ENCODE data around the gene ZNF774. TPM values are rescaled to one million over a fixed set of nuclear protein-coding genes. Genes with fewer than 3 reads are reported as not detected.
"Not testable (repeated sequence)": the region's sequence is repeated elsewhere in the genome, so short reads cannot be mapped to it uniquely, and the experiment has no call there.

ZNF774 gene
- 5.9 and 6.2 TPM in 2 replicates for total RNA-seq
- long read RNA-seq, partial matches to known transcripts: 0 of 1 reads
- long read RNA-seq, other reads (novel, unspliced or antisense): 0 of 1 reads

DNA sequence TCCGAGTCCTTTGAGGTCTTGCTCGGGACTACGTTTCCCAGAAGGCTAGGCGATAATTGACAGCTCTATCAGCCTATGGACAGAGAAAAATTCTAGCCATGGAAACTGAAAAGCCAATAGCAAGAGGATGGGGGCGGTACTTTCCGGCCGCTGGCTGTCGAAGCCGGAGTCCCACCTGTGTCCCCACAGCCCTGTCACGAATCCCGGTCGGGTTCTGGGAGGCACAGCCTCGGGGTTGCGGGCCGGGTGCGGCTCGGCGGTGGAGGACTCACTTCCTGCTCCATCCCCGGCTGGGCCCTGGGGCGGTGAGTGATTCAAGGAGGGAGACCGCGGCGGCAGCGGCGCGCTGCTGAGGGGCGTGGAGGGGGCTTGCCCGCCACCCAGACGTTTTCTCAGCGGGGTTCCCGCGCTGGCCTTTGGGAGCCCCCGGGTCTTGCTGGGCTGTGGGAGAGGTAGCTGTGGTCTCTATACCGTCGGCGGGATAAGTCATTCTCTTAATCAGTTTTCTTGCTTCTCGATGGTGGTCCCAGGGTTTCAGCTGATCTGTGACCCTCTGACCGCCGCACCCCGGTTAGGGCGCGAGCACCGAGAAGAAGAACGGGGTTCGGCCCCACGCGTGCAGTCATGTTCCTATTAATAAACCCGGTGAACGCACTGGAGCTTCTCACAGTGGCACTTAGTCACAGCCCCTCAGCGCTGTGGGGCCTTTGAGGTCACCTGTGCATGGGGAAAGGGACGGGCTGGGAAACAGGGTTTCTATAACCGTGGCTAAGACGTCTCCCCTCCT, at the start of gene ZNF774:
Gene ZNF774 (plus strand): TSS at position 178 of the 787 bp plus-strand sequence. CDS start 2,377 bp downstream, outside the sequence.
- TF ChIP-seq CTCF (conservative IDR thresholded peaks at IDR 0.05): no peak
- peaks cover 2% of the 10 kb centered on the region for H3K27me3 Mint-ChIP-seq (ENCODE audit: low read depth)
- peak within 1 kb of the TSS; percentile 35 for H3K27ac Mint-ChIP-seq (ENCODE audit: unreplicated experiment)
- H3K9me3 Mint-ChIP-seq: no peaks in the 10 kb centered on the region
- DNase-seq (ENCODE audit: low read depth, low spot score): peak; percentile 86
- peaks cover 14% of the 10 kb centered on the region for H3K4me1 Mint-ChIP-seq
- H3K36me3 Mint-ChIP-seq (ENCODE audit: low read depth): no peaks in the 10 kb centered on the region
- H3K4me3 Mint-ChIP-seq: peak within 1 kb of the TSS; percentile 95

DNA sequence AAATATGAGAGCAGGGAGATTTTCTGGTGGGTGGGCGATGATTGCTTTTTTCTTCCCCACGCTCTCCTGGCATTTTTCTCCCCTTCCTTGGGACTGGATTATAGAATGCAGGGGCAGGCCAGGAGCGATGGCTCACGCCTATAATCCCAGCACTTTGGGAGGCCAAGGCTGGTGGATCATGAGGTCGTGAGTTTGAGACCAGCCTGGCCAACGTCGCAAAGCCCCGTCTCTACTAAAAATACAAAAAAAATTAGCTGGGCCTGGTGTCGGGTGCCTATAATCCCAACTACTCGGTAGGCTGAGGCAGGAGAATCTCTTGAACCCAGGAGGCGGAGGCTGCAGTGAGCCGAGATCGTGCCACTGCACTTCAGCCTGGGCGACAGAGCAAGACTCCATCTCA, 46.7 kb upstream of the ZNF774 start:
- peaks cover 15% of the 10 kb centered on the region for H3K4me1 Mint-ChIP-seq
- not testable (repeated sequence) for H3K27me3 Mint-ChIP-seq (ENCODE audit: low read depth); H3K9me3 Mint-ChIP-seq; H3K4me3 Mint-ChIP-seq; H3K36me3 Mint-ChIP-seq (ENCODE audit: low read depth); H3K27ac Mint-ChIP-seq (ENCODE audit: unreplicated experiment); DNase-seq (ENCODE audit: low read depth, low spot score)

- TF ChIP-seq CTCF (conservative IDR thresholded peaks at IDR 0.05): no peak
- H3K4me3 Mint-ChIP-seq: no peak overlapping the region
- peaks cover 15% of the 10 kb centered on the region for H3K4me1 Mint-ChIP-seq
- no peak overlapping the region for H3K27ac Mint-ChIP-seq (ENCODE audit: unreplicated experiment)
- H3K27me3 Mint-ChIP-seq (ENCODE audit: low read depth): no peaks in the 10 kb centered on the region
- H3K9me3 Mint-ChIP-seq: no peaks in the 10 kb centered on the region
- DNase-seq (ENCODE audit: low read depth, low spot score): no peak
- H3K36me3 Mint-ChIP-seq (ENCODE audit: low read depth): no peaks in the 10 kb centered on the region
Measured at GRCh38 chr15:90305932-90306331, 46.2 kb upstream of the ZNF774 start.

DNA sequence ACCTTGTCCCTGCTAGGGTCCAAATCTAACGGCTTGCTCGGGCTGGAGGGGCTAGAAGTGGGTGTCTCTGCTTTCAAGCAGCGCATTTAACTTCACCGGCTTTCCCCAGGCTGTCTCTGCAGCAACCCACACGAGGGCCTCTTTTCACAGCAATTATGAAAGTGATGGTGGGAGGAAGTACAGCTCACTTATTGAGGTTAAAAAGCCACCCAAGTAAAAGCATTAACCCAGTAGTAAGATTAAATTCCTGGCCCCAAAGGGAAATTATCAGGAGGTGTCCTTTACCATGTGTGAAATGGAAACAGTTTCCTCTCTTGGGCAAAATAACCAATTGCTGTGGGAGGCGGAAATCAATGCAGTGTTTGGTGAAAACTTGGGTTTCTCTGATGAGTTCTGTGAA, 45.5 kb upstream of the ZNF774 start:
- no peak overlapping the region for H3K27ac Mint-ChIP-seq (ENCODE audit: unreplicated experiment)
- no peaks in the 10 kb centered on the region for H3K27me3 Mint-ChIP-seq (ENCODE audit: low read depth)
- H3K4me1 Mint-ChIP-seq: peaks cover 11% of the 10 kb centered on the region
- H3K36me3 Mint-ChIP-seq (ENCODE audit: low read depth): no peaks in the 10 kb centered on the region
- TF ChIP-seq CTCF (conservative IDR thresholded peaks at IDR 0.05): no peak
- no peak overlapping the region for H3K4me3 Mint-ChIP-seq
- H3K9me3 Mint-ChIP-seq: no peaks in the 10 kb centered on the region
- no peak for DNase-seq (ENCODE audit: low read depth, low spot score)

DNA sequence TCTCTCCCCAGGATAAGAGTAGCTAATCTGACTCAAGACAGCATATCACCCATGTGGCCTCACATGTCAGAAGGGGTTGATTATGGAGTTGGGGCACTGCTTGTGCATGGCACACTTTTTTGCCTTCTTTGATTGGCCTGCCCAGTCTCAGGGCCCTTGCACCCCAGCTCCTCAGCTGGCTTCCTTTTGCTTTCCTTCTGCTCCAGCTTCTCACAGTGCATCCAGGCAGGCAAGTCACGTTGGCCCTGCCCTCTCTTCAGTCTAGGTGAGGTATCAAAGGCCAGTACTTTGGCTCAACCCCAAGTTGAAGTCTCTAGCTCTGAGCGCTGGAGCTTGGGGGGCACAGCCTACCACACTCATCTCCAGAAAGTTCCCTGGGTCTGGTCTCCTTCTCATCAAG, 44.4 kb upstream of the ZNF774 start:
- no peaks in the 10 kb centered on the region for H3K9me3 Mint-ChIP-seq
- H3K4me1 Mint-ChIP-seq: peaks cover 5% of the 10 kb centered on the region
- DNase-seq (ENCODE audit: low read depth, low spot score): no peak
- no peak overlapping the region for H3K4me3 Mint-ChIP-seq
- H3K36me3 Mint-ChIP-seq (ENCODE audit: low read depth): no peaks in the 10 kb centered on the region
- no peak overlapping the region for H3K27ac Mint-ChIP-seq (ENCODE audit: unreplicated experiment)
- no peak for TF ChIP-seq CTCF (conservative IDR thresholded peaks at IDR 0.05)
- H3K27me3 Mint-ChIP-seq (ENCODE audit: low read depth): peaks cover 3% of the 10 kb centered on the region

GRCh38 chr15:90309020-90309419, 43.1 kb upstream of the ZNF774 start:
- H3K9me3 Mint-ChIP-seq: no peaks in the 10 kb centered on the region
- no peak overlapping the region for H3K4me3 Mint-ChIP-seq
- TF ChIP-seq CTCF (conservative IDR thresholded peaks at IDR 0.05): no peak
- H3K27ac Mint-ChIP-seq (ENCODE audit: unreplicated experiment): no peak overlapping the region
- peaks cover 5% of the 10 kb centered on the region for H3K4me1 Mint-ChIP-seq
- no peak for DNase-seq (ENCODE audit: low read depth, low spot score)
- H3K36me3 Mint-ChIP-seq (ENCODE audit: low read depth): no peaks in the 10 kb centered on the region
- H3K27me3 Mint-ChIP-seq (ENCODE audit: low read depth): peaks cover 3% of the 10 kb centered on the region

All from neural crest cell (in vitro differentiated cells).